GM12865 (cell line): ENCODE measurements around the gene ZNF613.
"Not testable (repeated sequence)": the region's sequence is repeated elsewhere in the genome, so short reads cannot be mapped to it uniquely, and the experiment has no call there.

Experiments used
- DNase-seq: peaks from one replicate; pipeline ENCODE4 v3.0.0; 2010; ENCODE audit warnings: low read depth
- H3K4me3 ChIP-seq: 2 replicates; pipeline ENCODE4 v1.5.1; 2011; ENCODE audit warnings: mild to moderate bottlenecking, low read depth, low read length, control low read depth
- CTCF ChIP-seq: IDR thresholded peaks from 2 replicates; pipeline ENCODE4 v1.5.1; 2011; ENCODE audit warnings: low read length, control low read depth, low read depth, inconsistent platforms; ENCODE audit not compliant: insufficient read depth; ENCODE audit errors: missing control alignments

Gene ZNF613

GRCh38 chr19:51944798-51945552, 17.7 kb downstream of the ZNF613 start:
- no peak overlapping the region for H3K4me3 ChIP-seq

GRCh38 chr19:51946602-51947001, 19.3 kb downstream of the ZNF613 start:
- no peak for TF ChIP-seq CTCF

More at GRCh38 chr19:51944798-51945552, 17.7 kb downstream of the ZNF613 start:
- no peak for TF ChIP-seq CTCF
- no peak for DNase-seq

GRCh38 chr19:51948975-51949374, 21.7 kb downstream of the ZNF613 start:
- TF ChIP-seq CTCF, result no peak
- H3K4me3 ChIP-seq, result no peak overlapping the region
- no peak for DNase-seq

More at GRCh38 chr19:51946602-51947001, 19.3 kb downstream of the ZNF613 start:
- no peak for DNase-seq
- no peak overlapping the region for H3K4me3 ChIP-seq

- not testable (repeated sequence) for H3K4me3 ChIP-seq, DNase-seq
These were observed 30.6 kb downstream of the ZNF613 start for GRCh38 chr19:51957846-51958245.

- DNase-seq, result no peak
- H3K4me3 ChIP-seq, result no peak overlapping the region
- TF ChIP-seq CTCF, result no peak
These were observed 32.5 kb downstream of the ZNF613 start for GRCh38 chr19:51959791-51960190.

- DNase-seq, H3K4me3 ChIP-seq: not testable (repeated sequence)
These were observed 33.5 kb downstream of the ZNF613 start for GRCh38 chr19:51960621-51961233.

- no peak for DNase-seq
- H3K4me3 ChIP-seq, result no peak overlapping the region
- TF ChIP-seq CTCF, result no peak
These were observed 38.3 kb downstream of the ZNF613 start for GRCh38 chr19:51965583-51965982.

GRCh38 chr19:51970718-51971117, 43.4 kb downstream of the ZNF613 start:
- no peak for DNase-seq
- H3K4me3 ChIP-seq, result no peak overlapping the region
- no peak for TF ChIP-seq CTCF
